ENCODE results near the gene HIGD1C.
"Not testable (repeated sequence)": the region's sequence is repeated elsewhere in the genome, so short reads cannot be mapped to it uniquely, and the experiment has no call there.

DNA sequence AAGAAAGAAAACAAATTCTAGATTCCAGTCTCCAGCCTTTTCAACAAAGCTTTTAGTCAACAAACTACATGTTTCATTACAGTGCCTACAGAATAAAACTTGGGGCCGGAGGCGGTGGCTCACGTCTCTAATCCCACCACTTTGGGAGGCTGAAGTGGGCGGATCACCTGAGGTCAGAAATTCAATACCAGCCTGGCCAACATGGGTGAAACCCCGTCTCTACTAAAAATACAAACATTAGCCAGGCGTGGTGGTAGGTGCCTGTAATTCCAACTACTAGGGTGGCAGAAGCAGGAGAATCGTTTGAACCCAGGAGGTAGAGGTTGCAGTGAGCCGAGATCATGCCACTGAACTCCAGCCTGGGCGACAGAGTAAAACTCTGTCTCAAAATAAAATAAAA lies 62.1 kb downstream of the HIGD1C start:
- TF ChIP-seq CTCF (conservative IDR thresholded peaks at IDR 0.05; ENCODE audit: low read depth in 2 of 2); ZNF331 (CRISPR knock-in tag; IDR thresholded peaks at IDR 0.05; ENCODE audit: low read depth); POLR2AphosphoS5 (IDR thresholded peaks at IDR 0.05; ENCODE audit: low read depth); CREB1 (CRISPR knock-in tag; IDR thresholded peaks at IDR 0.05; ENCODE audit: low read depth): not testable (repeated sequence)
